ENCODE measurements around the gene GATA1.

DNA sequence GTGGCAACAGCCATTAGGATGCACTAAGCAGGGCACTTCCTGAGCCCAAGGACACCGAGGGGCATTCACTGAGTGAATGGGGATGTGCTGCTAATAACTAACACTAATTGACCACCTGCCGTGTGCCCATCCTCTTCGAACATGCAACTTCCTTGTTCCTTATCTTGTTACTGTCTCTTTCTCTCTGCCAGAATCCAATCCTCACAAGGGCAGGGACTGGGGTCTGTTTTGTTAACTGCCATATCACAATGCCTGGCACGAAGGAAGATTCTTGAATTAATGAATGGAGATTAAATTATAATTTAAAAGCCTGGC is 41.2 kb downstream of the GATA1 start:
- TF ChIP-seq GATA2 (IDR thresholded peaks at IDR 0.05; ENCODE audit: low read depth, low read length) (no peak), GATA3 (IDR thresholded peaks at IDR 0.05; ENCODE audit: low read depth, low read length) (no peak)

All from SH-SY5Y (cell line).